ENCODE measurements around the gene HTR4. TPM values are rescaled to one million over a fixed set of nuclear protein-coding genes. Genes with fewer than 3 reads are reported as not detected.

Gene HTR4
- total and polyA plus RNA-seq, 8 donors: 0.92 to 17.4 (median 7.6) TPM; not detected in 5

GRCh38 chr5:148659641-148660345 is 5.5 kb upstream of the HTR4 start:
- intact Hi-C loops (cut with DNase I; ENCODE audit: low total_unique reads): no loop called here
- Histone ChIP-seq H3K27ac (no peak overlapping the region), H3K9me3 (no peaks in the 10 kb centered on the region), H3K36me3 (no peaks in the 10 kb centered on the region), H3K4me3 (no peak overlapping the region), H3K27me3 (peaks cover 0 to 26% (median 3%) of the 10 kb centered on the region in 3 donors), H3K4me1 (peaks cover 0 to 11% (median under 1%) of the 10 kb centered on the region in 4 donors)
- DNase-seq: no peak
- WGBS, 5 donors: 40 to 73% (median 49%) methylated on average over 2 of the region's 2 CpGs
- TF ChIP-seq EP300 (IDR thresholded peaks at IDR 0.05) (no peak), CTCF (IDR thresholded peaks at IDR 0.05) (no peak), POLR2AphosphoS5 (IDR thresholded peaks at IDR 0.05) (no peak), POLR2A (IDR thresholded peaks at IDR 0.05) (no peak)

- WGBS, 5 donors: 77 to 89% (median 80%) methylated on average over 11 of the region's 11 CpGs
- TF ChIP-seq CTCF (IDR thresholded peaks at IDR 0.05) (no peak), EP300 (IDR thresholded peaks at IDR 0.05) (no peak), POLR2AphosphoS5 (IDR thresholded peaks at IDR 0.05) (no peak), POLR2A (IDR thresholded peaks at IDR 0.05) (no peak)
- H3K4me3 ChIP-seq: no peak overlapping the region
- peaks cover 7 to 15% (median 10%) of the 10 kb centered on the region in 4 donors for H3K4me1 ChIP-seq
- H3K9me3 ChIP-seq: no peaks in the 10 kb centered on the region
- no peak overlapping the region for H3K27ac ChIP-seq
- intact Hi-C loops (cut with DNase I; ENCODE audit: low total_unique reads): no loop called here
- no peaks in the 10 kb centered on the region for H3K36me3 ChIP-seq
- H3K27me3 ChIP-seq: peaks cover 5 to 55% (median 23%) of the 10 kb centered on the region in 3 donors
- no peak for DNase-seq
Observed at GRCh38 chr5:148653291-148653835, 964 bp downstream of the HTR4 start.

- H3K4me3 ChIP-seq: no peak overlapping the region
- no peaks in the 10 kb centered on the region for H3K36me3 ChIP-seq
- no peak for DNase-seq
- peaks cover 5 to 46% (median 23%) of the 10 kb centered on the region in 3 donors for H3K27me3 ChIP-seq
- no peak for TF ChIP-seq POLR2AphosphoS5 (IDR thresholded peaks at IDR 0.05)
- TF ChIP-seq CTCF (IDR thresholded peaks at IDR 0.05): no peak
- TF ChIP-seq EP300 (IDR thresholded peaks at IDR 0.05): no peak
- no peak for TF ChIP-seq POLR2A (IDR thresholded peaks at IDR 0.05)
- WGBS, 5 donors: 53 to 83% (median 79%) methylated on average over 1 of the region's 1 CpG
- H3K9me3 ChIP-seq: no peaks in the 10 kb centered on the region
- H3K4me1 ChIP-seq: peaks cover 7 to 15% (median 10%) of the 10 kb centered on the region in 4 donors
- H3K27ac ChIP-seq: no peak overlapping the region
- intact Hi-C loops (cut with DNase I; ENCODE audit: low total_unique reads): no loop called here
Observed at GRCh38 chr5:148651528-148651927, 2.8 kb downstream of the HTR4 start.

- intact Hi-C loops (cut with DNase I; ENCODE audit: low total_unique reads): no loop called here
Observed at GRCh38 chr5:148645527-148645926, 8.8 kb downstream of the HTR4 start.

More at GRCh38 chr5:148645527-148645926, 8.8 kb downstream of the HTR4 start:
- no peaks in the 10 kb centered on the region for H3K4me1 ChIP-seq
- no peaks in the 10 kb centered on the region for H3K27me3 ChIP-seq
- H3K36me3 ChIP-seq: no peaks in the 10 kb centered on the region
- no peak for DNase-seq
- H3K27ac ChIP-seq: no peak overlapping the region
- TF ChIP-seq EP300 (IDR thresholded peaks at IDR 0.05): no peak
- TF ChIP-seq POLR2A (IDR thresholded peaks at IDR 0.05): no peak
- no peak for TF ChIP-seq CTCF (IDR thresholded peaks at IDR 0.05)
- TF ChIP-seq POLR2AphosphoS5 (IDR thresholded peaks at IDR 0.05): no peak
- H3K4me3 ChIP-seq: no peak overlapping the region
- H3K9me3 ChIP-seq: no peaks in the 10 kb centered on the region
